CD4-positive, alpha-beta memory T cell (primary cell): ENCODE measurements around the gene EID2B. TPM values are rescaled to one million over a fixed set of nuclear protein-coding genes. Genes with fewer than 3 reads are reported as not detected.

ENCODE experiments used
- CTCF ChIA-PET: fragments of 350-600 bp; sonication (Branson Sonifier 250); formaldehyde crosslinking; loops from one replicate; lab custom pipeline; 2021; ENCODE audit warnings: inconsistent platforms; ENCODE audit not compliant: partially characterized antibody; lab: Charles Lee
- POLR2A ChIA-PET: fragments of 350-600 bp; sonication (Branson Sonifier 250); formaldehyde crosslinking; loops from one replicate; lab custom pipeline; 2021; ENCODE audit not compliant: partially characterized antibody; lab: Charles Lee
- DNase-seq, 5 donors: peaks; one replicate each; pipeline versions ENCODE4 v3.0.0 to v3.0.0-alpha.2; 2020 to 2022; ENCODE audit warnings: mixed read lengths in 1 of 5
- H3K27ac ChIP-seq: one replicate; pipeline ENCODE4 v1.7.0; 2013; ENCODE audit warnings: low read depth, low read length
- H3K27me3 ChIP-seq: 2 replicates; pipeline ENCODE4 v1.7.0; 2013; ENCODE audit warnings: mild to moderate bottlenecking, low read length, moderate library complexity; ENCODE audit not compliant: insufficient read depth
- H3K36me3 ChIP-seq: 2 replicates; pipeline ENCODE4 v1.7.0; 2013; ENCODE audit warnings: mild to moderate bottlenecking, low read length, moderate library complexity; ENCODE audit not compliant: insufficient read depth
- H3K4me1 ChIP-seq: 2 replicates; pipeline ENCODE4 v1.7.0; 2013; ENCODE audit warnings: mild to moderate bottlenecking, low read length, moderate library complexity; ENCODE audit not compliant: insufficient read depth
- H3K4me3 ChIP-seq, 2 donors: one replicate each; pipeline ENCODE4 v1.7.0; 2013; ENCODE audit warnings: low read length in 2 of 2, mild to moderate bottlenecking in 1 of 2
- H3K9me3 ChIP-seq, 2 donors: one replicate each; pipeline ENCODE4 v1.7.0; 2013; ENCODE audit warnings: low read length in 2 of 2, control low read depth in 1 of 2; ENCODE audit not compliant: control insufficient read depth in 1 of 2
- H3K27ac Mint-ChIP-seq, 7 donors: one replicate each; pipeline ENCODE4 v1.8.0; 2020 to 2021; ENCODE audit warnings: mixed read lengths in 7 of 7, mild to moderate bottlenecking in 6 of 7, inconsistent platforms in 3 of 7, moderate library complexity in 3 of 7
- H3K27me3 Mint-ChIP-seq, 2 donors: one replicate each; pipeline ENCODE4 v1.8.0; 2020 to 2021; ENCODE audit warnings: mixed read lengths in 2 of 2
- H3K36me3 Mint-ChIP-seq, 2 donors: one replicate each; pipeline ENCODE4 v1.8.0; 2020 to 2021; ENCODE audit warnings: mixed read lengths in 2 of 2, inconsistent platforms in 1 of 2, mild to moderate bottlenecking in 1 of 2
- H3K4me1 Mint-ChIP-seq, 4 donors: one replicate each; pipeline ENCODE4 v1.8.0; 2020 to 2021; ENCODE audit warnings: mixed read lengths in 4 of 4, mild to moderate bottlenecking in 1 of 4
- H3K4me3 Mint-ChIP-seq, 8 donors: one replicate each; pipeline ENCODE4 v1.8.0; 2020 to 2021; ENCODE audit warnings: mixed read lengths in 8 of 8, mild to moderate bottlenecking in 7 of 8, moderate library complexity in 6 of 8, inconsistent platforms in 3 of 8
- H3K9me3 Mint-ChIP-seq, 8 donors: one replicate each; pipeline ENCODE4 v1.8.0; 2020 to 2021; ENCODE audit warnings: mixed read lengths in 8 of 8, mild to moderate bottlenecking in 5 of 8, inconsistent platforms in 3 of 8, moderate library complexity in 1 of 8
- intact Hi-C: fragments of 100-400 bp; cut with micrococcal nuclease; formaldehyde crosslinking; loops from one replicate; pipeline ENCODE4 v1.15.1; 2023
- polyA plus RNA-seq, 2 donors: library from polyadenylated mRNA; unstranded; fragments of 300-500 nt; fragmentation: Illumina TruSeq; gene quantifications; one replicate each; pipeline ENCODE4 v1.2.3, GENCODE V29; 2021
- total RNA-seq, 2 experiments: library from RNA; stranded (reverse); gene quantifications; one replicate each; pipeline ENCODE4 v1.2.3, GENCODE V29; 2021

EID2B gene
- total and polyA plus RNA-seq, 4 experiments from 2014 or later = 6.1 to 8.8 (median 7.7) TPM

- POLR2A ChIA-PET = interaction anchor here (1.0 to 1.3 kb wide), 2 partner anchors 18 to 86 kb away, joined by 4 read pairs; partner anchors contain the start of genes PLEKHG2 and TIMM50
- Mint-ChIP-seq H3K4me3 (peak overlapping the region; percentile 11 to 75 (median 66)), H3K4me1 (peaks cover 14 to 32% (median 19%) of the 10 kb centered on the region in 4 donors), H3K9me3 (no peaks in the 10 kb centered on the region), H3K27ac (peak overlapping the region in 2 of 7 donors; percentile 2 to 80), H3K36me3 (no peaks in the 10 kb centered on the region), H3K27me3 (peaks cover 34 to 36% of the 10 kb centered on the region in 2 donors)
- Histone ChIP-seq H3K27me3 (peaks cover 23% of the 10 kb centered on the region), H3K4me1 (peaks cover 27% of the 10 kb centered on the region), H3K36me3 (no peaks in the 10 kb centered on the region), H3K27ac (no peak overlapping the region), H3K4me3 (peak overlapping the region in 1 of 2 donors; percentile 22), H3K9me3 (no peaks in the 10 kb centered on the region)
- CTCF ChIA-PET = interaction anchor here (0.6 to 1.2 kb wide), 2 partner anchors 20 to 36 kb away, joined by 3 to 4 read pairs; no protein-coding TSS in a partner anchor
- intact Hi-C loops = loop anchor here (1.0 to 5.0 kb wide), 2 partner anchors 34 to 174 kb away; partner anchors contain the start of gene EID2B
- peak in 1 of 5 donors; percentile 21 for DNase-seq
Measured at GRCh38 chr19:39497996-39498797, 34.5 kb downstream of the EID2B start.

GRCh38 chr19:39497701-39497995 lies 35.0 kb downstream of the EID2B start:
- CTCF ChIA-PET = interaction anchor here (1.2 kb wide), 1 partner anchor 37 kb away, joined by 3 read pairs; no protein-coding TSS in a partner anchor
- DNase-seq = no peak
- no peak overlapping the region for H3K27ac ChIP-seq
- POLR2A ChIA-PET = interaction anchor here (1.0 to 1.3 kb wide), 2 partner anchors 17 to 86 kb away, joined by 4 read pairs; partner anchors contain the start of genes PLEKHG2 and TIMM50
- peaks cover 32 to 36% of the 10 kb centered on the region in 2 donors for H3K27me3 Mint-ChIP-seq
- H3K36me3 Mint-ChIP-seq = peaks cover 0 to 2% of the 10 kb centered on the region in 2 donors
- intact Hi-C loops = loop anchor here (5.0 kb wide), 1 partner anchor 35 kb away; the partner anchor contains the start of gene EID2B
- H3K9me3 ChIP-seq = no peaks in the 10 kb centered on the region
- peak overlapping the region in 1 of 8 donors; percentile 64 for H3K4me3 Mint-ChIP-seq
- peaks cover 22% of the 10 kb centered on the region for H3K4me1 ChIP-seq
- H3K4me1 Mint-ChIP-seq = peaks cover 12 to 30% (median 18%) of the 10 kb centered on the region in 4 donors
- no peaks in the 10 kb centered on the region for H3K9me3 Mint-ChIP-seq
- no peak overlapping the region for H3K27ac Mint-ChIP-seq
- H3K27me3 ChIP-seq = peaks cover 23% of the 10 kb centered on the region
- no peak overlapping the region for H3K4me3 ChIP-seq
- no peaks in the 10 kb centered on the region for H3K36me3 ChIP-seq

GRCh38 chr19:39496063-39496462 lies 36.6 kb downstream of the EID2B start:
- peaks cover 28 to 31% of the 10 kb centered on the region in 2 donors for H3K27me3 Mint-ChIP-seq
- H3K9me3 Mint-ChIP-seq = no peaks in the 10 kb centered on the region
- intact Hi-C loops = loop anchor here (5.0 kb wide), 1 partner anchor 36 kb away; the partner anchor contains the start of gene EID2B
- no peak overlapping the region for H3K27ac ChIP-seq
- CTCF ChIA-PET = no interaction called here
- H3K4me1 Mint-ChIP-seq = peaks cover 12 to 24% (median 18%) of the 10 kb centered on the region in 4 donors
- H3K27ac Mint-ChIP-seq = no peak overlapping the region
- peaks cover 19% of the 10 kb centered on the region for H3K27me3 ChIP-seq
- H3K4me1 ChIP-seq = peaks cover 19% of the 10 kb centered on the region
- POLR2A ChIA-PET = interaction anchor here (1.0 kb wide), 1 partner anchor 16 kb away, joined by 3 read pairs; the partner anchor contains the start of gene TIMM50
- peak overlapping the region in 1 of 8 donors; percentile 11 for H3K4me3 Mint-ChIP-seq
- peaks cover 0 to 8% of the 10 kb centered on the region in 2 donors for H3K36me3 Mint-ChIP-seq
- no peak for DNase-seq
- H3K4me3 ChIP-seq = no peak overlapping the region
- H3K9me3 ChIP-seq = no peaks in the 10 kb centered on the region
- no peaks in the 10 kb centered on the region for H3K36me3 ChIP-seq

- H3K36me3 ChIP-seq = peaks cover 9% of the 10 kb centered on the region
- H3K9me3 Mint-ChIP-seq = no peaks in the 10 kb centered on the region
- H3K4me3 ChIP-seq = no peak overlapping the region
- peaks cover 10% of the 10 kb centered on the region for H3K27me3 ChIP-seq
- H3K4me1 Mint-ChIP-seq = peaks cover 10 to 17% (median 12%) of the 10 kb centered on the region in 4 donors
- H3K4me3 Mint-ChIP-seq = no peak overlapping the region
- intact Hi-C loops = loop anchor here (5.0 kb wide), 1 partner anchor 38 kb away; the partner anchor contains the start of gene EID2B
- no peaks in the 10 kb centered on the region for H3K9me3 ChIP-seq
- H3K27ac ChIP-seq = no peak overlapping the region
- no peak overlapping the region for H3K27ac Mint-ChIP-seq
- H3K36me3 Mint-ChIP-seq = peaks cover 3 to 15% of the 10 kb centered on the region in 2 donors
- DNase-seq = no peak
- ChIA-PET CTCF (no interaction called here), POLR2A (no interaction called here)
- H3K27me3 Mint-ChIP-seq = peaks cover 17 to 22% of the 10 kb centered on the region in 2 donors
- H3K4me1 ChIP-seq = peaks cover 19% of the 10 kb centered on the region
Measured at GRCh38 chr19:39494661-39495060, 38.0 kb downstream of the EID2B start.

GRCh38 chr19:39492788-39493187 lies 39.9 kb downstream of the EID2B start:
- ChIA-PET CTCF (interaction anchor here (1.2 kb wide), 1 partner anchor 10 kb away, joined by 3 read pairs; no protein-coding TSS in a partner anchor), POLR2A (interaction anchor here (0.6 kb wide), 1 partner anchor 47 kb away, joined by 3 read pairs; the partner anchor contains the start of gene SUPT5H)
- peaks cover 12 to 29% of the 10 kb centered on the region in 2 donors for H3K36me3 Mint-ChIP-seq
- Histone ChIP-seq H3K4me1 (peaks cover 3% of the 10 kb centered on the region), H3K27me3 (no peaks in the 10 kb centered on the region), H3K36me3 (peaks cover 22% of the 10 kb centered on the region), H3K4me3 (no peak overlapping the region), H3K9me3 (no peaks in the 10 kb centered on the region), H3K27ac (no peak overlapping the region)
- H3K4me1 Mint-ChIP-seq = no peaks in the 10 kb centered on the region
- DNase-seq = no peak
- no peak overlapping the region for H3K4me3 Mint-ChIP-seq
- no peaks in the 10 kb centered on the region for H3K9me3 Mint-ChIP-seq
- H3K27me3 Mint-ChIP-seq = peaks cover 6 to 10% of the 10 kb centered on the region in 2 donors
- intact Hi-C loops = no loop called here
- H3K27ac Mint-ChIP-seq = peak overlapping the region in 1 of 7 donors; percentile 38

GRCh38 chr19:39492225-39492624 lies 40.4 kb downstream of the EID2B start:
- Histone ChIP-seq H3K4me1 (no peaks in the 10 kb centered on the region), H3K4me3 (no peak overlapping the region), H3K27me3 (no peaks in the 10 kb centered on the region), H3K9me3 (no peaks in the 10 kb centered on the region), H3K36me3 (peaks cover 22% of the 10 kb centered on the region), H3K27ac (no peak overlapping the region)
- Mint-ChIP-seq H3K4me3 (no peak overlapping the region), H3K4me1 (no peaks in the 10 kb centered on the region), H3K36me3 (peaks cover 14 to 30% of the 10 kb centered on the region in 2 donors), H3K9me3 (no peaks in the 10 kb centered on the region), H3K27ac (no peak overlapping the region), H3K27me3 (peaks cover 6 to 8% of the 10 kb centered on the region in 2 donors)
- ChIA-PET POLR2A (interaction anchor here (0.6 kb wide), 1 partner anchor 44 kb away, joined by 3 read pairs; no protein-coding TSS in a partner anchor), CTCF (interaction anchor here (1.2 kb wide), 1 partner anchor 11 kb away, joined by 3 read pairs; no protein-coding TSS in a partner anchor)
- intact Hi-C loops = no loop called here
- DNase-seq = no peak

GRCh38 chr19:39489756-39490155 lies 42.9 kb downstream of the EID2B start:
- H3K36me3 ChIP-seq = peaks cover 40% of the 10 kb centered on the region

More at GRCh38 chr19:39489756-39490155, 42.9 kb downstream of the EID2B start:
- Mint-ChIP-seq H3K4me3 (no peak overlapping the region), H3K9me3 (no peaks in the 10 kb centered on the region), H3K27ac (no peak overlapping the region), H3K4me1 (peaks cover 0 to 4% (median 0%) of the 10 kb centered on the region in 4 donors), H3K27me3 (no peaks in the 10 kb centered on the region), H3K36me3 (peaks cover 24 to 50% of the 10 kb centered on the region in 2 donors)
- DNase-seq = no peak
- Histone ChIP-seq H3K4me3 (no peak overlapping the region), H3K4me1 (no peaks in the 10 kb centered on the region), H3K27me3 (no peaks in the 10 kb centered on the region), H3K9me3 (no peaks in the 10 kb centered on the region), H3K27ac (no peak overlapping the region)
- ChIA-PET POLR2A (no interaction called here), CTCF (no interaction called here)
- intact Hi-C loops = no loop called here
